ENCODE results near the gene OR7D2.

OR7D2 gene

DNA sequence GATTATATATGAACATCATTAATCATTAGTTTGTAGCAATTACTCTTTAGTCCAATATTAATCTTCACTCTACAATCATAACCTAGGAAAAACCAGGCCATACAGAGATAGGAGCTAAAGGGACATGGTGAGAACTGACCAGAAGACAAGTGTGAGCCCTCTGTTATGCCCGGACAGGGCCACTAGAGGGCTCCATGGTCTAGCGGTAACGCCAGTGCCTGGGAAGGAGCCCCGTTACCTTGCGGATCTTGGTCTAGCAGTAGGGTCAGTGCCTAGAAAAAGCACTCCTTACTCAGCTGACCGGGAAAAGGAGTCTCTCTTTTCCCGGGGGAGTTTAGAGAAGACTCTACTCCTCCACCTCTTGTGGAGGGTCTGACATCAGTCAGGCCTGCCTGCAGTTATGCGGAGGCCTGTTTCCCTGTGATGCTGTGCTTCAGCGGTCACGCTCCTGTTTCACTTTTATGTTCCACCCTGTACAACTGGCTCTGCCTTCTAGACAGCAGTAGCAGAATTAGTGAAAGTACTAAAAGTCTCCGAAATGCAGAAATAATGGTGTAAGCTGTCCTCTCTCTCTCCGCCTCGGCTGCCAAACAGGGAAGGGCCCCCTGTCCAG lies 26.8 kb downstream of the OR7D2 start:
- DNase-seq (ENCODE audit: low read depth): peak; percentile 41

DNA sequence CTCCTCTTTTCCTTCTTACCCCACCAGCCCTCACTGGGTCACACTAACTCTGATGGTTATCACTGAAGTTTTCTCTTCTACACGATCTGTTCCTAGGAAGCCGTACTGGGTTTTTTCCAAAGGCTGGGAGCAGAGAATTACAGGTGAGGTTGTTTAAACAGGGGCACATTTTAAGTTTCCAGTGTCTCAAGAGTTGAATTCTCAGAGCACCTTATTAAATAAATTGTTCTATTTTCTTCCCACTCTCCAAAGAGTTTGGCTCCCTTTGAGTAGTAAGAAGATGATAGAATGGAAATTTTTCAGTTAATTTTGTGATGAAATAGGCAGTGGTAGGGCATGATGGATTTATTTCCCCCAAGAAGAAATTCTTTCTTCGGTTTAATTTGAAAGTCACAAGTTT lies 40.7 kb downstream of the OR7D2 start, which contains the start of gene OR7D4:
OR7D4 (minus strand) TSS at position 101 of the 400 bp plus-strand sequence. CDS start 4,752 bp downstream, outside the sequence.
- no peak for DNase-seq (ENCODE audit: low read depth)

Measured in activated T-helper 1 cell treated with Interleukin-2 at 50 U/mL for 16 hours (primary cell).